ENCODE data around the gene PRLR.

The PRLR gene

GRCh38 chr5:35233121-35233520 lies 2.8 kb upstream of the PRLR start:
- DNase-seq: no peak

- DNase-seq: no peak
These were observed 1.8 kb upstream of the PRLR start for GRCh38 chr5:35232124-35232523.

- peak; percentile 6 for DNase-seq
These were observed 930 bp downstream of the PRLR start for GRCh38 chr5:35229076-35230037.

- no peak for DNase-seq
These were observed 2.0 kb downstream of the PRLR start for GRCh38 chr5:35228310-35228709.

DNA sequence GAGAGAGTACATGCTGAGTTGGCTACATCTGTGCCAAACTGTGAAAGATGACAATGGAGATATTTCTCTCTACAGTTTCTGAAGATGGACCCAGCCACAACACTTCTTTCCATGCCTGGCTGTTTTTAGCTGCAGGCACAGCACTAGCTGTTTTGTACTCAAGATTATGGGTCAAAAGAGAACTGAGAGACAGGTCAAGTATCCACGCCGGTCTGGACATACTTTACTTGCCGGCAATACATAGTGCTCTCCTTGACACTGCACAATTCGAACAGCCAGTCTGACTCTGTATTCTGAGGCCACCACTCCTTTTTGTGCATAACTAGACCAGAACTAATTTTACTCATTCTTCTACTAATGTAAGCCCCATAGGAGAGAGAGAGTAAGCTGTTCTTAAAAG lies 2.6 kb downstream of the PRLR start:
- DNase-seq: no peak

- DNase-seq: no peak
These were observed 6.4 kb downstream of the PRLR start for GRCh38 chr5:35223787-35224395.

GRCh38 chr5:35220967-35221366 lies 9.3 kb downstream of the PRLR start:
- no peak for DNase-seq

- DNase-seq: no peak
These were observed 11.3 kb downstream of the PRLR start for GRCh38 chr5:35218981-35219380.

DNA sequence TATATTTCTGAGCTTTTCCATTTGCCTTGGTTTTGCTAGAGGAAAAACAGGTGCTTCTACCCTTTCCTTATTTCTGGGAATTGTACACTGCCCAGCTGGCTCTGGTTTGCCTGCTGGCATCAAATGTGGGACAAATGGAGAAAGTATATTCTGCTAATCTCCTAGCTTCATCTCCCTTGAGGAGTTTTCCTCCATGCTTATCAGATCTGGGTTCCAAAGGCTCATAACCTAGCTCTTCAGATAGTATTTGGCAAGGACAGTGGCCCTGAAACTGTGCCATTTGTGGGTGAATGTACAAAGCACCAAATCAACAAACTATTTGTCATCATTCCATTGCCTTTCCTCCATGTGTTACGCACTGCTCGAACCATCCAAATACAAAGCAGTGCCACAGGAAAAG lies 16.2 kb downstream of the PRLR start:
- DNase-seq: no peak

DNA sequence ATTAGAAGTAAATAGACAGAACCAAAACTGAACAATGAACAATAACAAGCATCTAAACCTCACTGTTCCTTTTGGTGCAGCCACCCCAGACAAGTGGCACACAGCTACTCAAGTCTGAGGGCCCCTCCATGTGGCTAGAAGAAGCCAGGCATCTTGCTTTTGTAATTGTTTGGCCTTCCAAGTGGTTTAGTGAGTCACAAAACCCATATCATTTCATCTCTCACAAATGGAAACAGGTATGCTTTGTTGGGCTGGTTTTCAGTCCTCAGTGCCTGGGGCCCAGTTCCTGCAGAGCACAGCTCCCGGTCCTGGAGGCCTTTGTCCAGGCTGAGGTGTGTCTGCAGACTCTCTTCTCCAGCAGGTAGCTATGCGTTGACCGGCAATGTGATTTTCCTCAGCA lies 16.7 kb downstream of the PRLR start:
- DNase-seq: no peak

DNA sequence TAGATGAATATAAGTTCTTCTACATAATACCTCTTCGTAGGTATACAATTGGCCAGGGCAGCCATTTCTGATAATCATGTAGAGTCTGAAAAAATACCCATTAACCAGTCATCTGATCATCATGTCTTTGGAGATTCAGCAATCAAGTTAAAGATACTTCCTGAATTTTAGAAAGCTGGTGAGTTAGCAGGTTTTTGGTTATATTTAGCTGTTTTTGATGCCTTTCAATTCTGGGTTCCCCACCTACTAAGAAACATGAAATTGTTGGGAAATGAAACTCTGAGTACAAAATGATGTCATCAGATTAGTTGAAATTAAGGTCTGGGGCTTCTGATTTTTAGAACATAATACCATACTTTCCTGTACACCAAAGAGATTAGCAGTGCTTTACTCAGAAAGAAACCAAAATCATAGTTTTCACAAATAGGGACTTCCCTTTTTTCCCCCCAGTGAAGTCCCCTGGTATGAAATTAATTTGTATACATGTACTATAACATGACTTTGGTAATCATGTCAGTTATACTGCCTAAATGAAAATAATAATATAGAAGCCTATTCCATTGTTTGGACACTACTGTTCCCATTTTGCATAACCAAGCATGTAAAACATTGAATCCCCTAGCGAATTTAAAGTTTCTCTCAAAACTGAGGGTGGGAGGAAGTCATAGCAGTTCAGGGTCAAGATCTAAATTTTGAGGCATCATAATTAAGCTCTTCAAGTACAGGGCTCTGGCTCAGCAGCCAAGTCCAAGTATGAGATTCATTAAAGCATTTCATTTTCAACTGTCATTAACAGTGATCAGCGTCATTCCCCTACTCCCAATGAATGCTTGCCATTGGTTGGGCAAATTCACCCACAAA lies 17.9 kb downstream of the PRLR start:
- DNase-seq: peak; percentile 6

GRCh38 chr5:35209862-35210261 lies 20.4 kb downstream of the PRLR start:
- no peak for DNase-seq

GRCh38 chr5:35205606-35206005 lies 24.7 kb downstream of the PRLR start:
- DNase-seq: no peak

DNA sequence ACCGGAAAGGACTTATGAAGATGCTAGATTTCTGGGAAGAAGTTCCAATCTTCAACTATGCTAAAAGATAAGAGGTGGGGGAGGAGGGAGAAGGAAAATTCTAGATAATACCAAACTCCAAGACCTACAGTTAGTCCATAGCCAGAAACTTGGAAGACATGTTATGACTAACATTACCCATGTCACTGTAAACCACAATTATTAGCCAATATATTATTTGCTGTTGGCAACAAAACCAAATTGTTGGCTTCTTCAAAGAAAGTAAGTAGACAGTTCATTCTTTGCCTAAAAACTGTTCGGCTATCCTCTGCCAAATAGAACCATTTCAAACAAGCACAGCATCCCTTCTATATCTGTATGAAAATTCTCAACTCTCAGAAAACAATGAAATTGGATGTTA lies 25.1 kb downstream of the PRLR start:
- no peak for DNase-seq

GRCh38 chr5:35203403-35203802 lies 26.9 kb downstream of the PRLR start:
- no peak for DNase-seq

- DNase-seq: peak; percentile 42
These were observed 27.8 kb downstream of the PRLR start for GRCh38 chr5:35202319-35203111.

GRCh38 chr5:35201291-35201690 lies 29.0 kb downstream of the PRLR start:
- no peak for DNase-seq

GRCh38 chr5:35199886-35200285 lies 30.4 kb downstream of the PRLR start:
- DNase-seq: no peak

GRCh38 chr5:35198686-35199085 lies 31.6 kb downstream of the PRLR start:
- no peak for DNase-seq

GRCh38 chr5:35198075-35198474 lies 32.2 kb downstream of the PRLR start:
- no peak for DNase-seq

- DNase-seq: no peak
These were observed 32.9 kb downstream of the PRLR start for GRCh38 chr5:35197351-35197750.

DNA sequence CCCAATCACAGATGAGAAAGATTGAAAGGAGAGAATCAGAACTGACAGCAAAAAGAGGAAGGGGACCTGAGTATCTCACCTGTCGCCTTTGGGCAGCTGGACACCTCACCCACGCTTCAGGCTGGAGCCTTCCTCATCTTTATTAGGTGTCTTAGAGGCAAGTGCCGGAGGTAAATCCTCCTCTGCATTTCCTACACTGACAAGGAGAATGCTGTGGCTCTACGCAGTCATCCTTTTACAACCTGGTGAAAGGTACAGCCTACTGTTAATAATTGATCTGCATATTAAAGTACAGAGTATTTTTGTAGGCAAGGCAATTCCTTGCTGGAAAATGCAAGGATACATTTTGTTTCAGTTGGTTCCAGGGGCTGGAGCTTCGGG lies 34.8 kb downstream of the PRLR start:
- DNase-seq: no peak

Data from OCI-M1 (cell line).